Lower leg skin (tissue), 3 donors: ENCODE measurements around the gene ESAM.

Experiments
- POLR2A ChIP-seq, 2 donors: fragments of 450-650 bp; IDR thresholded peaks; one replicate each; pipeline ENCODE4 v1.6.1; 2016 to 2017; ENCODE audit warnings: antibody characterized with exemption in 2 of 2, mild to moderate bottlenecking in 1 of 2, moderate library complexity in 1 of 2
- TF ChIP-seq, protein P1 (sequence below), 3 donors: fragments of 450-650 bp; IDR thresholded peaks; one replicate each; pipeline ENCODE4 v1.5.1; 2016; ENCODE audit warnings: antibody characterized with exemption in 3 of 3, mild to moderate bottlenecking in 3 of 3, moderate library complexity in 2 of 3

DNA sequence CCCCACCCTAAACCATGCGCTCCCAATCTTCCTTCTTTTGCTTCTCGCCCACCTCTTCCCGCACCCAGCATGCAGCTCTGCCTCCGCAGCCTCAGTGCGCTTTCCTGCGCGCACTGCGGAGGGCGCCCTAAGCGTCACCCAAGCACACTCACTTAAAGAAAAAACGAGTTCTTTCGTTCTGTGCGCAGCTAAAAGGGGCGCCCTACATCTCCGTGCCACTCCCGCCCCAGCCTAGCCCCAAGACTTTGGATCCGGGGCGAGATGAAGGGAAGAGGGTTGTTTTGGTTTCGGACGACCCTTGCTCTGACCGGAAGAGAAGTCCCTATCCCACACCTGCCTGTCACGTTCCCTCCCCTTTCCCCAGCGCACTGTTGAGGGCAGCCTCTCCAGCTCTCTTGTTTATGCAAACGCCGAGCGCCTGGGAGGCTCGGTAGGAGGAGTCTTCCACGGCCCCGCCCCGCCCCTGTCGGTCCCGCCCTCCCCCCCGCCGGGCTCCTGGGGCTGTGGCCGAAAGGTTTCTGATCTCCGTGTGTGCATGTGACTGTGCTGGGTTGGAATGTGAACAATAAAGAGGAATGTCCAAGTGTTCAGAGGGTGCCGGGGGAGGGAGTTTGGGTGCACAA lies 15.4 kb downstream of the ESAM start:
- TF ChIP-seq, protein P1, sequence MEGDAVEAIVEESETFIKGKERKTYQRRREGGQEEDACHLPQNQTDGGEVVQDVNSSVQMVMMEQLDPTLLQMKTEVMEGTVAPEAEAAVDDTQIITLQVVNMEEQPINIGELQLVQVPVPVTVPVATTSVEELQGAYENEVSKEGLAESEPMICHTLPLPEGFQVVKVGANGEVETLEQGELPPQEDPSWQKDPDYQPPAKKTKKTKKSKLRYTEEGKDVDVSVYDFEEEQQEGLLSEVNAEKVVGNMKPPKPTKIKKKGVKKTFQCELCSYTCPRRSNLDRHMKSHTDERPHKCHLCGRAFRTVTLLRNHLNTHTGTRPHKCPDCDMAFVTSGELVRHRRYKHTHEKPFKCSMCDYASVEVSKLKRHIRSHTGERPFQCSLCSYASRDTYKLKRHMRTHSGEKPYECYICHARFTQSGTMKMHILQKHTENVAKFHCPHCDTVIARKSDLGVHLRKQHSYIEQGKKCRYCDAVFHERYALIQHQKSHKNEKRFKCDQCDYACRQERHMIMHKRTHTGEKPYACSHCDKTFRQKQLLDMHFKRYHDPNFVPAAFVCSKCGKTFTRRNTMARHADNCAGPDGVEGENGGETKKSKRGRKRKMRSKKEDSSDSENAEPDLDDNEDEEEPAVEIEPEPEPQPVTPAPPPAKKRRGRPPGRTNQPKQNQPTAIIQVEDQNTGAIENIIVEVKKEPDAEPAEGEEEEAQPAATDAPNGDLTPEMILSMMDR (IDR thresholded peaks at IDR 0.05) = no peak
- no peak for TF ChIP-seq POLR2A (IDR thresholded peaks at IDR 0.05)
